DND-41 (cell line): ENCODE measurements around the gene TSHZ2.

Source experiments
- ATAC-seq: fragments of 200-7000 bp; cut with Tn5 transposase; 3 replicates; pipeline ENCODE4 v1.9.1; 2021; ENCODE audit warnings: low read depth; ENCODE audit not compliant: insufficient read depth
- DNase-seq: peaks from one replicate; pipeline ENCODE4 v3.0.0-alpha.2; 2020
- H2AFZ ChIP-seq: 2 replicates; pipeline ENCODE4 v1.6.0; 2012; ENCODE audit warnings: low read depth, low read length
- H3K27ac ChIP-seq: 2 replicates; pipeline ENCODE4 v1.5.1; 2012; ENCODE audit warnings: low read length, inconsistent platforms
- H3K27me3 ChIP-seq: fragments of 200-600 bp; sonication (generic); 2 replicates; pipeline ENCODE4 v1.6.0; 2012; ENCODE audit warnings: low read length, mild to moderate bottlenecking, inconsistent platforms; ENCODE audit not compliant: insufficient read depth, poor library complexity
- H3K36me3 ChIP-seq: 2 replicates; pipeline ENCODE4 v1.5.1; 2012; ENCODE audit warnings: low read length, inconsistent platforms; ENCODE audit not compliant: insufficient read depth
- H3K4me1 ChIP-seq: 2 replicates; pipeline ENCODE4 v1.5.1; 2012; ENCODE audit warnings: mild to moderate bottlenecking, low read length; ENCODE audit not compliant: insufficient read depth
- H3K4me2 ChIP-seq: 2 replicates; pipeline ENCODE4 v1.6.0; 2012; ENCODE audit warnings: mild to moderate bottlenecking, moderate library complexity, low read length, inconsistent platforms; ENCODE audit not compliant: insufficient read depth
- H3K4me3 ChIP-seq, 2 experiments: fragments of 200-600 bp in 1 of 2; shearing (Covaris generic) in 1 of 2; 2 replicates each; pipeline ENCODE4 v1.5.1; 2012 to 2016; ENCODE audit warnings: inconsistent platforms in 2 of 2, low read length in 2 of 2, mild to moderate bottlenecking in 2 of 2, low read depth in 1 of 2, moderate library complexity in 1 of 2
- H3K79me2 ChIP-seq: 2 replicates; pipeline ENCODE4 v1.6.0; 2012; ENCODE audit warnings: low read length, inconsistent platforms; ENCODE audit not compliant: insufficient read depth
- H3K9ac ChIP-seq: 2 replicates; pipeline ENCODE4 v1.6.0; 2012; ENCODE audit warnings: low read depth, mild to moderate bottlenecking, inconsistent platforms, low read length, moderate library complexity
- H3K9me3 ChIP-seq: 2 replicates; pipeline ENCODE4 v1.5.1; 2012; ENCODE audit warnings: low read length, moderate library complexity, mild to moderate bottlenecking, inconsistent platforms; ENCODE audit not compliant: insufficient read depth, severe bottlenecking
- H4K20me1 ChIP-seq: 2 replicates; pipeline ENCODE4 v1.6.0; 2012; ENCODE audit warnings: low read length; ENCODE audit not compliant: insufficient read depth
- CTCF ChIP-seq: IDR thresholded peaks from 2 replicates; pipeline ENCODE4 v1.5.1; 2012; ENCODE audit warnings: borderline replicate concordance, low read length, moderate library complexity, mild to moderate bottlenecking; ENCODE audit not compliant: poor library complexity, severe bottlenecking; ENCODE audit errors: extremely low read depth
- EZH2 ChIP-seq: IDR thresholded peaks from 3 replicates; pipeline ENCODE4 v1.6.1; 2012; ENCODE audit warnings: borderline replicate concordance, low read depth, mild to moderate bottlenecking, moderate library complexity, low read length, inconsistent platforms; ENCODE audit not compliant: severe bottlenecking

TSHZ2 gene

GRCh38 chr20:53216478-53216855, 244.3 kb downstream of the TSHZ2 start:
- Histone ChIP-seq H2AFZ (no peak overlapping the region), H4K20me1 (no peaks in the 10 kb centered on the region), H3K27ac (no peak overlapping the region), H3K9ac (no peak overlapping the region), H3K36me3 (no peaks in the 10 kb centered on the region), H3K4me1 (no peaks in the 10 kb centered on the region), H3K79me2 (no peaks in the 10 kb centered on the region), H3K27me3 (peaks cover 7% of the 10 kb centered on the region), H3K4me2 (no peak overlapping the region), H3K4me3 (no peak overlapping the region), H3K9me3 (no peaks in the 10 kb centered on the region)
- no peak for DNase-seq
- no peak for ATAC-seq
- TF ChIP-seq EZH2 = no peak
- TF ChIP-seq CTCF = no peak

GRCh38 chr20:53216856-53217576, 244.9 kb downstream of the TSHZ2 start:
- DNase-seq = peak; percentile 68
- TF ChIP-seq EZH2 (no peak), CTCF (peak; percentile 97)
- Histone ChIP-seq H3K9ac (no peak overlapping the region), H3K9me3 (no peaks in the 10 kb centered on the region), H3K79me2 (no peaks in the 10 kb centered on the region), H2AFZ (no peak overlapping the region), H3K4me1 (no peaks in the 10 kb centered on the region), H3K27ac (no peak overlapping the region), H3K4me2 (no peak overlapping the region), H3K4me3 (no peak overlapping the region), H3K27me3 (peaks cover 10% of the 10 kb centered on the region), H3K36me3 (no peaks in the 10 kb centered on the region), H4K20me1 (no peaks in the 10 kb centered on the region)
- ATAC-seq = peak; percentile 94

- Histone ChIP-seq H3K9ac (no peak overlapping the region), H3K36me3 (no peaks in the 10 kb centered on the region), H3K27ac (no peak overlapping the region), H3K79me2 (no peaks in the 10 kb centered on the region), H4K20me1 (no peaks in the 10 kb centered on the region), H2AFZ (no peak overlapping the region), H3K27me3 (peaks cover 14% of the 10 kb centered on the region), H3K4me1 (no peaks in the 10 kb centered on the region), H3K4me2 (no peak overlapping the region), H3K4me3 (no peak overlapping the region), H3K9me3 (no peaks in the 10 kb centered on the region)
- DNase-seq (no peak), ATAC-seq (no peak)
- no peak for TF ChIP-seq CTCF
Measured at GRCh38 chr20:53220482-53221307, 248.5 kb downstream of the TSHZ2 start.
